Measurements from ENCODE around the gene PLD5.
"Not testable (repeated sequence)": the region's sequence is repeated elsewhere in the genome, so short reads cannot be mapped to it uniquely, and the experiment has no call there.

PLD5 gene

GRCh38 chr1:242206994-242207393 lies 317.5 kb downstream of the PLD5 start:
- no peak for DNase-seq

- DNase-seq: no peak
Observed at GRCh38 chr1:242205622-242206489, 318.6 kb downstream of the PLD5 start.

- DNase-seq: no peak
Observed at GRCh38 chr1:242203262-242203661, 321.2 kb downstream of the PLD5 start.

- no peak for DNase-seq
Observed at GRCh38 chr1:242201090-242201489, 323.4 kb downstream of the PLD5 start.

- no peak for DNase-seq
Observed at GRCh38 chr1:242199776-242200458, 324.6 kb downstream of the PLD5 start.

- no peak for DNase-seq
Observed at GRCh38 chr1:242197907-242198820, 326.3 kb downstream of the PLD5 start.

- no peak for DNase-seq
Observed at GRCh38 chr1:242196914-242197313, 327.6 kb downstream of the PLD5 start.

GRCh38 chr1:242196101-242196500 lies 328.4 kb downstream of the PLD5 start:
- DNase-seq: no peak

- DNase-seq: no peak
Observed at GRCh38 chr1:242189591-242189990, 334.9 kb downstream of the PLD5 start.

- DNase-seq: no peak
Observed at GRCh38 chr1:242187816-242188215, 336.7 kb downstream of the PLD5 start.

GRCh38 chr1:242187171-242187570 lies 337.3 kb downstream of the PLD5 start:
- DNase-seq: no peak

GRCh38 chr1:242185731-242186130 lies 338.8 kb downstream of the PLD5 start:
- DNase-seq: no peak

GRCh38 chr1:242184955-242185354 lies 339.5 kb downstream of the PLD5 start:
- no peak for DNase-seq

- not testable (repeated sequence) for DNase-seq
Observed at GRCh38 chr1:242179767-242180166, 344.7 kb downstream of the PLD5 start.

- no peak for DNase-seq
Observed at GRCh38 chr1:242178924-242179708, 345.4 kb downstream of the PLD5 start.

GRCh38 chr1:242178436-242178835 lies 346.1 kb downstream of the PLD5 start:
- no peak for DNase-seq

- no peak for DNase-seq
Observed at GRCh38 chr1:242162140-242162539, 362.4 kb downstream of the PLD5 start.

GRCh38 chr1:242147096-242147976 lies 377.2 kb downstream of the PLD5 start:
- no peak for DNase-seq

GRCh38 chr1:242146652-242147051 lies 377.8 kb downstream of the PLD5 start:
- DNase-seq: no peak

- no peak for DNase-seq
Observed at GRCh38 chr1:242140836-242141235, 383.7 kb downstream of the PLD5 start.

GRCh38 chr1:242139986-242140385 lies 384.5 kb downstream of the PLD5 start:
- DNase-seq: no peak

Data from RPMI8226 (cell line).